Kidney capillary endothelial cell (primary cell): Measurements from ENCODE around the gene BEST1.
"Not testable (repeated sequence)": the region's sequence is repeated elsewhere in the genome, so short reads cannot be mapped to it uniquely, and the experiment has no call there.

Experiments
- DNase-seq: peaks from one replicate; pipeline ENCODE4 v3.0.0-alpha.2; 2018; ENCODE audit warnings: low spot score

The BEST1 gene

DNA sequence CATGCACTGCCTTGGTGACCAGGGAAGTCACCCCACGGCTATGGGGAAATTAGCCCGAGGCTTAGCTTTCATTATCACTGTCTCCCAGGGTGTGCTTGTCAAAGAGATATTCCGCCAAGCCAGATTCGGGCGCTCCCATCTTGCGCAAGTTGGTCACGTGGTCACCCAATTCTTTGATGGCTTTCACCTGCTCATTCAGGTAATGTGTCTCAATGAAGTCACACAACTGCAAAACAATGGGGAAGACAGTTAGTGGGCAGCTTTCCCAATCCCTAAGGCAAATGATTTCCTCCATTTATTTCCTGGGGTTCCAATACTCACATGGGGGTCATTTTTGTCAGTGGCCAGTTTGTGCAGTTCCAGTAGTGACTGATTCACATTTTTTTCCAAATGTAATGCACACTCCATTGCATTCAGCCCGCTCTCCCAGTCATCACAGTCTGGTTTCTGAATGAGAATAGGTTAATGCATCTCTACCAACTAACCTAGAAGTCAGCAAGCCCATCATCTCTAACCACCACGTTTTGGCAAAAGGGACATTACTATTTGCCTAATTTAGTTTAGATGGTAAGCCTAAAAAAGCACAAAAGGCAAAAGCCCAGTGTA lies 14.6 kb downstream of the BEST1 start:
- not testable (repeated sequence) for DNase-seq

DNA sequence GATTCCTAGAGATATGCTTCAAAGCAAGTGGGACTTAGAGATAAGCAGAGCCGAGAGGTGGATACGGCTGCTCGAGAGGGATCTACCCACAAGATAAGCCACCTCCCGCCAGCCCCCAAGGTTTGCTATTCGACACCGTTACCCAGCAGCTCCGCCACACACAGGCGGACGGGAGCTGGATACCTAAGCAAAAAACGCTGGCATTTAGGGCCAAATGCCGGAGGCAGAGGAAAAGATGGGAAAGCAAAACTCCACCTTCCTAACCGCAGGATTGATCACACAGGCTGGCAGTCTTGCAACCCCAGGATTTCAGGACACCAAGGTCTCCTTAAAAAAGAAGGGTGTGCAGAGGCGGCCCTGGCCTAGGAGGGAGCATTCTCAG lies 16.6 kb downstream of the BEST1 start:
- no peak for DNase-seq

DNA sequence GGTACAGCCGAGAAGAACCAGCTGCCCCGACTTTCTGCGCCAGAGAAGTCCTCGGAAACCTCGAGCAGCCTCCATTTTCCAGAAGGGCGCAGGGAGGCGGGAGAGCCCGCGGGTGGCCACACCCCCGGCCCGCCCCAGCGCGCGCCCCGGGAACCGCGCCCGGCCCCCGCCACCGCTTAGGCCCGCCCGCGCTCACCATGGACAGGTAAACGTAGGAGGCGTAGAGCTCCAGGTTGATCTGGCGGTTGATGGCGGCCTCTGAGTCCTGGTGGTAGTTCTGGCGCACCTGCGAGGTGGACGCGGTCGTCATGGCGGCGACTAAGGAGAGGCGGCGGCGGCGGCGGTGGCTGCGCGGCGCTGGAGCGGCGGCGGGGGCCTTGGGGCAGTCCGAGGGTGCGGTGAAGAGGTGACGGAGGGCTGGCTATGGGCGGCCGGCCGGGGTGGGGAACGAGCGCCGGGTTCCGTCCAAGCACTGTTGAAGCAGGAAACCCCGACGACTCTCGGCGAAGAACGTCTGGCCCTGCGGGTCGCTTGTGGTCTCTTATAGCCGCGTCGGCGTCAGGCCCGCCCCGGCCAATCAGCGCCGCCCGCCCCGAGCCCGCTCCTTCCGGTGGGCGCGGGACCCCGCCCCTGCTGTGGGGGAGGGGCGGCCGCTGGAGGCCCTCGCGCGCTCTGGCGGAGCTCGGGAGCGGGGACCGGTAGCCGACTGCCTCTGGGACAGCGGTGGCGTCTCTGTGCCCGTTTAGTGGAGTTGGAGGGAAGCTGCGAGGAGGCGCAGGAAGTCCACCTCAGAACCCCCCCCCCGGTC lies 17.2 kb downstream of the BEST1 start, which contains the start of gene FTH1:
Gene FTH1, minus strand, starts transcription at position 519 of the 808 bp plus-strand sequence. Its CDS starts 209 bp downstream, at position 310.
- DNase-seq, result peak; percentile 86

DNA sequence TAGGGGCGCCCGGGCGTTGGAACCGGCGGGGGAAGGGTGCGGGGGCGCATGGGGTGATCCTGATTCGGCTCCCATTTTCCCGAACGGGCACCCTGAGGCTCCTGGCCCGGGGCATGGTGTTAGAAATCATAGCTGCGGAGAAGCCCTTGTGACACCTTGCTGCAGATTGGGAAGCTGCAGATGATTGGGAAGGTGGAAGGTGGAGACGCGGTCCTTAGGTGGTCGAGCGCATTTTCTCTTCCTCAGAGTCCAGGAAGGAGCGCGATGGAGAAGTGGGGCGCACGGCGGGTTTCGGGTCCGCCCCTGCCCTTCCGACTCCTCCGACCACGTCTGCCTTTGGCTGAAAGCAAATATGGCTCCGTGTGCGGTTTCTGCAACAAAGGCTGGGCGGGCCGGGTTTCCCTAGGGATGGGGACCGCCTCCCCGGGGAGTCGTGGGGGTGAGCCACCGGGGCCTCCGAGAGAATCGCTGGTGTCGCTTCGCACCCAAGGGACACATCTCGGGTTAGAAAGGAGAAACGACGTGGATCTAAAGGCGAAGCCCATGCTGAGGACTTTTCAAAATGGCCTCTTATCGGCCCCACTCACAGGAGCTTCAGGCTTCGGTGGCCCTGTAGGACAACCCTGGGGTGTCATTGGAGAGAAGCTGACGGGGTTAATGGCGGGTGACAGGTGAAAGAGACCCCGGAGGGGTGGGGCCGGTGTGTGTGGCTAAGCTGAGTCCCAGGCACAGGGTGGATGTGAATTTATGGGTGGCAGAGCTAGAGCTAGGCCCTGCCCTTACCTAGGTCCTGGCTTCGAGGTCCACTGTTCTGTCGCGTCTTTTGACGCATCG lies 18.0 kb downstream of the BEST1 start:
- DNase-seq, result no peak

DNA sequence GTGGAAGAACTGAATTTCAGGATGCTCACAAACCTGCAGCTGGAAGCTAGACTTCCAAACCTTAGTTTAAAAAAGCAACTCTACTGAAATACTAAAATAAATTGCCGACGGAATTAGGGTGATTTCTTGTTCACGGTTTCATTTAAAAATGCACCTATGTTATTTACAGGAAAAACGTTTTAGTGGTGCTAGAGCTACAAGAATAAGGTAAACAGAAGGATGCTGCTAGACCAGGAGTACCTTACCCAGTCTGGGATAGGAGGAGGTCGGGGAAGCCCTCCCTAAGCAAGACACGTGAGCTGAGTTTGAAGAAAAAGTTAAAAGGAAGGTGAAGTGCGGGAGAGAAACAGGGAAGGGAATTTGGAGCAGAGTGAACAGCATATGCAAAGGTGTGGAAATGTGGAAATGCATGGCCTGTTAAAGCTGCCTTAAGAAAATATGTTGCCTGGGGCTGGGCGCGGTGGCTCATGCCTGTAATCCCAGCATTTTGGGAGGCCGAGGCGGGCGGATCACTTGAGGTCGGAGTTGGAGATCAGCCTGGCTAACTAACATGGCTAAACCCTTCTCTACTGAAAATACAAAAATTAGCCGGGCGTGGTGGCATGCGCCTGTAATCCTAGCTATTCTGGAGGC lies 18.7 kb downstream of the BEST1 start:
- no peak for DNase-seq

DNA sequence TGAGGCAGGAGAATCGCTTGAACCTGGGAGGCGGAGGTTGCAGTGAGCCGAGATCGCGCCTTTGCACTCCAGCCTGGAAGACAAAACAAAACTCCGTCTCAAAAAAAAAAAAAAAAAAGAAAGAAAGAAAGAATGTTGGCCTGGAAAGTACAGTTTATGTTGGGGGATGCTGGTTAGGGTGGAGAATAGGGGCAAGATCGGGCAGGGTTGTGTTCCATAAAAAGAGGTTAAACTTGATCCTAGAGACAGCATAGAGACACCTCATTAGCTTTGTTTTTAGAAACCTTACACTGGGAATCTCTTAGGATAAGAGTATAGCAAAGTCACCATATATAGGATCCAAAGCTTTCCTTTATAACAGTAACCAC lies 19.2 kb downstream of the BEST1 start:
- no peak for DNase-seq

DNA sequence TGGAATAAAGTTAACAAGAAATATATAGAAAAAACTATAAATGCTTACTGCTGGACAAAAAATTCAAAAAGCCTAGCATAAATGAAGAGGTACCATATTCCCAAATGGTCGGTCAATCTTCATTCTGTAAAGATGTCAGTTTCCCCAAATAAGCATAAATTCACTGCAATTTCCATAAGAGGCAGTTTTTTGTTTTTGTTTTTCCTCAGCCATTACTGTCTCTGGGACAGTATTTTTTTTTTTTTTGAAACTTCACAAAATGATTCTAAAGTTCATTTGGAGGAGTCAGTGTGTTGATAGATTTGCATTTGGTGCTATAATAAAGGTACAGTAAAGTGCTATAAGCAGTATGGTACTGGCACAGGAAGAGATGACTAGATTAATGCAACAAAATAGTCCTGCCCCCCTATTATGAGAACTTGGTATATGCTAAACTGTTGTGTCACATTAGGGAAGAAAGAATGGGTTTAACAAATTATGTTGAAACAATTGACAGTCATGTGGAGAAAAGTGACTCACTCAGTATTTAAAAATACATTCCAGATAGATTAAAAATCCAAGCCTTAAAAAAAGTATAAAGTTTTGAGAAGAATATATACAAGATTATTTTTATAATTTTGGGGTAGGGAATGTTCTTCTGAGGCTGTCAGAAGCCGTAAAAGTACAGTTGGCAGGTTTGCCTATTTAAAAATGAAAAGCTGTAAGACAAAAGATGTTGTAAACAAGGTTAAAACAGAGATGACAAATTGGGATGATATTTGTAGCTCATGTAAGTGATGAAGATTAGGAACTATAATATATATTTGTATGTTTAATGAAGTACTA lies 19.9 kb downstream of the BEST1 start:
- DNase-seq, result peak; percentile 78

DNA sequence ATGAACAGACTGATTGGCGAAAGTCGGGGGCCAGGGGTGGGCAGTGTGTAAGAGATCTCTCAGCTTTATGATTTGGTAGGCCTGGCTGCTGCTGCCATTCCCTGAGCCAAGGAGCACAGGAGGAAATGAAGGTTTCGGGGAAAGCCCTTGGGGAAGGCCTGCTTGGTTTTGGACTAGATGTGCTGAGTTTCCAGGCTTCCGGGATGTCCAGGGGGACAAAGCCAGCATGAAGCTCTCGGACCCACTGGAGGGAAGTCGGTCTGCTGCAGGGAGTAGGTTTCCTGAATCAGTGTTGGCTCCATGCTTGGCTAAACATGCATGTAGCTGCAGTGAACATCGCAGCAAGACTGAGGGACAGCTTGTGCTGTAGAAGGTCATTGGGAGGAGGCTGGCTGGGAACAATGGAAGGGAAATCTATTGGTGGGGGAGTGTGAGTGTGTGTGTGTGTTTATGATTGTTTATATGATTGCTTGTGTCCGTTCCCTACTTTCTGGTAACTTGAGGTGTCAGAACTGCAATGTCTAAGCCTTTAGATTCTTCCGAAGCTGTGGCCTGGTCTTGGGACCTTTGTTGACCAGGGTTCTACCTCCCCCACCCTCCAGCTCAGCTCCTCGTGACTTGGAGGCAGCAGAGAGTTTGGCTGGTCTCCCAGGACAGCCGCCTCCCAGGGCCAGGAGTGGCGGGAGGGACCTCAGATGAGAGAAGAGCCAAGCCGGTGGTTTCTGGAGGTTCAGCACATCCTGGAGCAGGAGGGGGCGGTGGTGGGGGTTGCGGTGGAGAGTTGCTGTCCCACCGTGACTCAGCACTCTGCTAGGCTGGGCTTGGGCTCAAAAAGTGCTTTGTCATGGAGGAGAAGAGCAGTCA lies 21.3 kb downstream of the BEST1 start:
- DNase-seq, result peak; percentile 92

GRCh38 chr11:61972112-61972671 lies 22.0 kb downstream of the BEST1 start:
- no peak for DNase-seq

- DNase-seq, result no peak
These were observed 22.7 kb downstream of the BEST1 start for GRCh38 chr11:61972672-61973475.

GRCh38 chr11:61973476-61974162 lies 23.5 kb downstream of the BEST1 start:
- no peak for DNase-seq

GRCh38 chr11:61974766-61975631 lies 24.8 kb downstream of the BEST1 start:
- no peak for DNase-seq

DNA sequence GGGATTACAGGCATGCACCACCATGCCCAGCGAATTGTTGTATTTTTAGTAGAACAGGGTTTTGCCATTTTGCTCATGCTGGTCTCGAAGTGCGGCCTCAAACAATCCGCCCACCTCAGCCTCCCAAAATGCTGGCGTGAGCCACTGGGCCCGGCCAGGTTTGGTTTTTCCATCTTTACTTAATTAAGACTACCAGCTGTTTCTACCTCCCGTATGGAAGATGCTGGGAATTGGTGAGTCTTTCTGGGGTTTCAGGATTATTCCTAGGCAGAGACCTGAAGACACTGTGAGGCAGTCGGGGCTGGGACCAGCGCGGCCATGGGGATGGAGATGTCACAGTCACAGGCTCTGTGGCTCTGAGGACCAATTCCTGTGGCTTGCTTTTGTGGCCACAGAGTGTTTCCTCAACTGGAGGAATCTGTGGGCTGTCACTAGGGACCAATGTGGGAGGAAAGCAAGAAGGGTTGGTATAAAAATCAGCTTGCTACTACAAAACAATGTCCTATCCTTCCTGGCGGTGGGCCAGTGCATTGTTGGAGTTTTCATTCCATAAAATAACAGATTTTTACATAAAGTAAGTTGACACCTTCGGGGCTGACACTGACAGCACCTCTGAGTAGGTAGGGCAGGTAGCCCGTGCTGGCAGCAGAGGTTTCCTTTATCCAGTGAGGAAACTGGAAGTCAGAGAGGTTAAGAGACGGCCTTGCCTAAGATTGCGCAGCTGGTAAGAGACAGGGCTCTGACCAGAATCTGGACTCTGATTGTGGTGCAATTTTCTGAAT lies 25.7 kb downstream of the BEST1 start:
- DNase-seq, result no peak

- no peak for DNase-seq
These were observed 26.3 kb downstream of the BEST1 start for GRCh38 chr11:61976420-61976800.

- DNase-seq, result no peak
These were observed 26.8 kb downstream of the BEST1 start for GRCh38 chr11:61976813-61977475.
